Measurements from ENCODE around the gene SIX4. TPM values are rescaled to one million over a fixed set of nuclear protein-coding genes. Genes with fewer than 3 reads are reported as not detected.

The SIX4 gene
- total RNA-seq, 1 experiment from 2014 or later = 17.3 TPM

- peaks cover 11% of the 10 kb centered on the region; the same call in 1 of the 2 replicates for H3K4me1 ChIP-seq (ENCODE audit: control insufficient read depth, insufficient read depth, low read length)
- CTCF ChIA-PET = no interaction called here
- ATAC-seq = no peak
Measured at GRCh38 chr14:60758885-60759284, 34.7 kb upstream of the SIX4 start.

GRCh38 chr14:60757567-60758002 is 33.4 kb upstream of the SIX4 start:
- BruUV-seq (replicated peaks) = no TSS peak
- Histone ChIP-seq H3K4me1 (ENCODE audit: control insufficient read depth, insufficient read depth, low read length) (peaks cover 11% of the 10 kb centered on the region; the same call in 1 of the 2 replicates), H3K27ac (ENCODE audit: low read length) (no peak overlapping the region; the same call in 1 of the 2 replicates), H3K27me3 (ENCODE audit: control insufficient read depth, insufficient read depth, low read length) (no peaks in the 10 kb centered on the region), H3K36me3 (ENCODE audit: control insufficient read depth, insufficient read depth, low read length) (no peaks in the 10 kb centered on the region), H3K4me3 (ENCODE audit: low read depth in 2 of 2, low read length in 2 of 2) (no peak overlapping the region), H3K9me3 (ENCODE audit: control insufficient read depth, insufficient read depth, low read depth, low read length) (no peaks in the 10 kb centered on the region)
- peak; percentile 53; the same call in 1 of the 2 replicates for ATAC-seq
- intact Hi-C loops (cut with micrococcal nuclease; ENCODE audit: unreplicated experiment) = no loop called here
- ChIA-PET CTCF (no interaction called here), POLR2A (no interaction called here)
- in situ Hi-C loops (cut with HindIII; ENCODE audit: low pct_unique_long_range_greater_than_20kb, low sequenced_read_pairs) = no loop called here
- TF ChIP-seq SIN3A (IDR thresholded peaks at IDR 0.05; ENCODE audit: borderline replicate concordance, insufficient read depth, low read depth, low read length) (no peak), TCF7L2 (IDR thresholded peaks at IDR 0.05; ENCODE audit: low read depth, low read length) (no peak), REST (IDR thresholded peaks at IDR 0.05; ENCODE audit: insufficient read depth in 1 of 2, low read depth in 2 of 2, low read length in 1 of 2) (no peak), POLR2AphosphoS5 (IDR thresholded peaks at IDR 0.05; ENCODE audit: low read depth, low read length) (no peak), CTCF (IDR thresholded peaks at IDR 0.05) (no peak)
- peak; percentile 38 for DNase-seq (ENCODE audit: low read depth, low spot score)

More at GRCh38 chr14:60758885-60759284, 34.7 kb upstream of the SIX4 start:
- Histone ChIP-seq H3K36me3 (ENCODE audit: control insufficient read depth, insufficient read depth, low read length) (no peaks in the 10 kb centered on the region), H3K4me3 (ENCODE audit: low read depth in 2 of 2, low read length in 2 of 2) (no peak overlapping the region), H3K9me3 (ENCODE audit: control insufficient read depth, insufficient read depth, low read depth, low read length) (no peaks in the 10 kb centered on the region), H3K27ac (ENCODE audit: low read length) (no peak overlapping the region), H3K27me3 (ENCODE audit: control insufficient read depth, insufficient read depth, low read length) (no peaks in the 10 kb centered on the region)
- no TSS peak for BruUV-seq (replicated peaks)
- in situ Hi-C loops (cut with HindIII; ENCODE audit: low pct_unique_long_range_greater_than_20kb, low sequenced_read_pairs) = no loop called here
- intact Hi-C loops (cut with micrococcal nuclease; ENCODE audit: unreplicated experiment) = no loop called here
- POLR2A ChIA-PET = no interaction called here
- TF ChIP-seq CTCF (IDR thresholded peaks at IDR 0.05) (no peak), TCF7L2 (IDR thresholded peaks at IDR 0.05; ENCODE audit: low read depth, low read length) (no peak), REST (IDR thresholded peaks at IDR 0.05; ENCODE audit: insufficient read depth in 1 of 2, low read depth in 2 of 2, low read length in 1 of 2) (no peak), SIN3A (IDR thresholded peaks at IDR 0.05; ENCODE audit: borderline replicate concordance, insufficient read depth, low read depth, low read length) (no peak), POLR2AphosphoS5 (IDR thresholded peaks at IDR 0.05; ENCODE audit: low read depth, low read length) (no peak)
- no peak for DNase-seq (ENCODE audit: low read depth, low spot score)

All from Panc1 (cell line).